ENCODE data around the gene B4GALT2. TPM values are rescaled to one million over a fixed set of nuclear protein-coding genes. Genes with fewer than 3 reads are reported as not detected.

Gene B4GALT2
- total and polyA plus RNA-seq, 8 donors = 33.2 to 58.9 (median 43.5) TPM

- no peaks in the 10 kb centered on the region for H3K9me3 ChIP-seq
- peaks cover 0 to 23% of the 10 kb centered on the region in 2 donors for H3K27me3 ChIP-seq
- DNase-seq (peak in 1 of 4 donors; percentile 31), ATAC-seq (peak; percentile 6)
- no peaks in the 10 kb centered on the region for H3K36me3 ChIP-seq
- H3K4me3 ChIP-seq = peak overlapping the region; percentile 86 to 90
- intact Hi-C loops (cut with DNase I) = no loop called here
- H3K4me1 ChIP-seq = peaks cover 10 to 34% of the 10 kb centered on the region in 2 donors
- H3K27ac ChIP-seq = peak overlapping the region; percentile 82 to 87
- no peak for TF ChIP-seq CTCF (IDR thresholded peaks at IDR 0.05)
These were observed 50.4 kb downstream of the B4GALT2 start for GRCh38 chr1:44029260-44029910.

- peaks cover 0 to 23% of the 10 kb centered on the region in 2 donors for H3K27me3 ChIP-seq
- intact Hi-C loops (cut with DNase I) = no loop called here
- peak overlapping the region; percentile 82 to 87 for H3K27ac ChIP-seq
- peak; percentile 85 for ATAC-seq
- H3K9me3 ChIP-seq = no peaks in the 10 kb centered on the region
- peak; percentile 88 to 96 (median 91) for DNase-seq
- H3K4me1 ChIP-seq = peaks cover 10 to 34% of the 10 kb centered on the region in 2 donors
- TF ChIP-seq CTCF (IDR thresholded peaks at IDR 0.05) = no peak
- peak overlapping the region; percentile 86 to 90 for H3K4me3 ChIP-seq
- no peaks in the 10 kb centered on the region for H3K36me3 ChIP-seq
These were observed 51.0 kb downstream of the B4GALT2 start for GRCh38 chr1:44029911-44030604.

GRCh38 chr1:44030605-44031251 lies 51.7 kb downstream of the B4GALT2 start:
- DNase-seq = peak in 3 of 4 donors; percentile 45 to 63 (median 61)
- peaks cover 0 to 23% of the 10 kb centered on the region in 2 donors for H3K27me3 ChIP-seq
- peak overlapping the region; percentile 82 to 87 for H3K27ac ChIP-seq
- no peak for TF ChIP-seq CTCF (IDR thresholded peaks at IDR 0.05)
- no peaks in the 10 kb centered on the region for H3K36me3 ChIP-seq
- peak overlapping the region; percentile 86 to 90 for H3K4me3 ChIP-seq
- intact Hi-C loops (cut with DNase I) = no loop called here
- peak; percentile 25 for ATAC-seq
- no peaks in the 10 kb centered on the region for H3K9me3 ChIP-seq
- H3K4me1 ChIP-seq = peaks cover 10 to 34% of the 10 kb centered on the region in 2 donors

GRCh38 chr1:44031252-44032169 lies 52.5 kb downstream of the B4GALT2 start, which contains the start of gene SLC6A9:
SLC6A9 (minus strand) TSS chr1:44031462; CDS start chr1:44024277, 7,185 bp downstream.
- DNase-seq (peak in 3 of 4 donors; percentile 73 to 91 (median 80)), ATAC-seq (peak; percentile 65)
- Histone ChIP-seq H3K9me3 (no peaks in the 10 kb centered on the region), H3K4me3 (peak within 1 kb of the TSS; percentile 86 to 90), H3K27ac (peak within 1 kb of the TSS; percentile 82 to 87), H3K36me3 (no peaks in the 10 kb centered on the region), H3K4me1 (peaks cover 10 to 37% of the 10 kb centered on the region in 2 donors), H3K27me3 (peaks cover 0 to 23% of the 10 kb centered on the region in 2 donors)
- intact Hi-C loops (cut with DNase I) = no loop called here
- TF ChIP-seq CTCF (IDR thresholded peaks at IDR 0.05) = no peak
